HUES6 (cell line): ENCODE data around the gene SORBS2.
"Not testable (repeated sequence)": the region's sequence is repeated elsewhere in the genome, so short reads cannot be mapped to it uniquely, and the experiment has no call there.

Source experiments
- H3K27ac ChIP-seq: 2 replicates; pipeline ENCODE4 v1.7.0; 2013; ENCODE audit warnings: low read depth, mild to moderate bottlenecking, low read length, inconsistent platforms
- H3K27me3 ChIP-seq: 2 replicates; pipeline ENCODE4 v1.6.1; 2013; ENCODE audit warnings: low read length; ENCODE audit not compliant: control insufficient read depth, insufficient read depth
- H3K36me3 ChIP-seq: 2 replicates; pipeline ENCODE4 v1.6.1; 2013; ENCODE audit warnings: low read length; ENCODE audit not compliant: control insufficient read depth, insufficient read depth
- H3K4me1 ChIP-seq: 2 replicates; pipeline ENCODE4 v1.6.1; 2013; ENCODE audit warnings: low read length; ENCODE audit not compliant: control insufficient read depth, insufficient read depth
- H3K4me3 ChIP-seq: 2 replicates; pipeline ENCODE4 v1.5.1; 2013; ENCODE audit warnings: low read depth, low read length
- H3K9ac ChIP-seq: one replicate; pipeline ENCODE4 v1.6.1; 2013; ENCODE audit warnings: mild to moderate bottlenecking, low read length
- H3K9me3 ChIP-seq: 2 replicates; pipeline ENCODE4 v1.6.1; 2013; ENCODE audit warnings: low read depth, low read length; ENCODE audit not compliant: control insufficient read depth, insufficient read depth

SORBS2 gene

DNA sequence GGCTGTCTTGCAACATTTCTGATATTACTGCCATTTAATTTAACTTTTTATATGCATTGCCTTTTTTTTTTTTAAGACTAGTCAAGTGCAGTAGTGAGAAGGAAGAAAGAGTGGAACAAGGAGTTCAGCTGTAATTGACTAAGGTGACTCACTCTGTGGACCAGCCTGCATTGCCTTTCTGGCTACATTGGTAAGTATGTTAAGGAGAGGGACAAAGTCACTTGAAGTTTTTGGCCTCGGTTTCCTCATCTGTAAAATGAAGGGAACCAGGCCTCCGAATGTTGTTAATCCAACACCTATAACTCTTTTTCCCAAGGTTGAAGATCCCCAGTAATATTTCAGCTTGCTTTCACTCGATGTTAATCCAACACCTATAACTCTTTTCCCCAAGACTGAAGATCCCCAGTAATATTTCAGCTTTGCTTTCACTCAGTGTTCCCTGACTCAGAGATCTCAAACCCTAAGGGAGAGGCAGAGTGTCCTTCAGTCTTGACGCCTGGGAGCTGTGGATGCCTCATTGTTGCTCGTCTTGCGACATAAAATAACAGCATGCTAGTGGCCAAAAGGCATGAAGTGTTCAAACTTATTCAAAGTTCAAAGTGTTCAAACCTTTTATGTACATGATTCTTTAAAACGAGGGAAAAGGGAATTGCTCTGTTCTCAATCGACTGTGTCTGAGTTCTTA is 102.0 kb downstream of the SORBS2 start:
- H3K4me3 ChIP-seq: no peak overlapping the region
- 0 out of 2 replicates have a peak, but pooled peaks cover 2% of the 10 kb centered on the region for H3K4me1 ChIP-seq
- no peak overlapping the region for H3K27ac ChIP-seq
- H3K36me3 ChIP-seq: no peaks in the 10 kb centered on the region
- peaks cover 10% of the 10 kb centered on the region for H3K9me3 ChIP-seq
- H3K27me3 ChIP-seq: no peaks in the 10 kb centered on the region
- H3K9ac ChIP-seq: no peak overlapping the region

DNA sequence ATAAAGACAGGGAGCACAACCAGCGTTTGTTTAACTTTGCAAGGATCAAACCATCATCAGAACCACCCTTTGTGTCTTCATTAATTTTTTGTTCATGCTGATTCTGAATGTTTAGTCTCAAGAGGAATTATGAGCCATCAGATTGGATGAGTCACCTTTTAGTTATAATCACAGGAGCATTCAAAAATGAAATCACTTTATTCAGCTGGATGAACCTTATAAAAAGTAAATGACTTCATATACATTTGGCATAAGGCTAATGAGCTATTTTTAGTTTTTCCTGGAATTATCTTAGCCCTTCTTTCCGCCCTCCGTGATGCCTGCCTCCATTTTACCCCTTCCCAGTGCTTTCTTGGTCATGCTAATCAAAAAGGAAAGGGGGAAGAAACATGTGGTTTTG is 103.6 kb downstream of the SORBS2 start:
- H3K36me3 ChIP-seq: no peaks in the 10 kb centered on the region
- no peak overlapping the region for H3K9ac ChIP-seq
- H3K9me3 ChIP-seq: peaks cover 12% of the 10 kb centered on the region
- no peak overlapping the region for H3K27ac ChIP-seq
- 0 out of 2 replicates have a peak, but pooled peaks cover 2% of the 10 kb centered on the region for H3K4me1 ChIP-seq
- no peaks in the 10 kb centered on the region for H3K27me3 ChIP-seq
- H3K4me3 ChIP-seq: no peak overlapping the region

DNA sequence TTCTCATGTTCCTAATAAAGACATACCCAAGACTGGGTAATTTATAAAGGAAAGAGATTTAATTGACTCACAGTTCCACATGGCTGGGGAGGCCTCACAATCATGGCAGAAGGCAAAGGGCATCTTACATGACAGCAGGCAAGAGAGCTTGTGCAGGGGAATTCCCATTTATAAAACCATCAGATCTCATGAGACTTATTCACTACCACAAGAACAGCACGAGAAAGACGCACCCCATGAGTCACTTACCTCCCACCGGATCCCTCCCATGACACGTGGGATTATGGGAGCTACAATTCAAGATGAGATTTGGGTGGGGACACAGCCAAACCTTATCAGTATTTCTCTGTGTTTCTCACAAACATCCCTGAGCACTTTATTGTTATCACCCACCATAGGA is 104.4 kb downstream of the SORBS2 start:
- H3K4me3 ChIP-seq, H3K9ac ChIP-seq, H3K36me3 ChIP-seq, H3K27ac ChIP-seq, H3K4me1 ChIP-seq, H3K27me3 ChIP-seq: not testable (repeated sequence)
- peaks cover 12% of the 10 kb centered on the region for H3K9me3 ChIP-seq

DNA sequence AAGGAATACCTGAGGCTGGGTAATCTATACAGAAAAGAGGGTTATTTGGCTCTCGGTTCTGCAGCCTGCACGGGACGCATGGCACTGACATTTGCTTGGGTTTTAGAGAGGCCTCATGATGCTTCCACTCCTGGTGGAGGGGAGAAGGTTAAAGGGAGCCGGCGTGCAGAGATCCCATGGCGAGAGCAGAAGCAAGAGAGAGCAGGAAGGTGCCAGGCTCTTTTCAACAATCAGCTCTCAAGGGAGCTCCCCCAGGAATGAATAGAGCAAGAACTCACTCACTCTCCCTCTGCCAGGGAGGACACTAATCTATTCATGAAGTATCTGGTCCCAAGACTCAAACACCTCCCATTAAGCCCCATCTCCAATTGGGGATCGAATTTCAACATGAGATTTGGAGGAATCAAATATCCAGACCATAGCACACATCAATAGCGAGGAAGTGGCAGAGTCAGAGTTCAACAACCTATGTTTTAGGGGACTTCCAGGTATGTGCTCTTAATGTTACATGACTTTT is 109.8 kb downstream of the SORBS2 start:
- peaks cover 11% of the 10 kb centered on the region; the same call in 1 of the 2 replicates for H3K4me1 ChIP-seq
- H3K9me3 ChIP-seq: peaks cover 12% of the 10 kb centered on the region
- no peak overlapping the region for H3K9ac ChIP-seq
- H3K27me3 ChIP-seq: no peaks in the 10 kb centered on the region
- H3K27ac ChIP-seq: no peak overlapping the region
- no peaks in the 10 kb centered on the region for H3K36me3 ChIP-seq
- no peak overlapping the region for H3K4me3 ChIP-seq

DNA sequence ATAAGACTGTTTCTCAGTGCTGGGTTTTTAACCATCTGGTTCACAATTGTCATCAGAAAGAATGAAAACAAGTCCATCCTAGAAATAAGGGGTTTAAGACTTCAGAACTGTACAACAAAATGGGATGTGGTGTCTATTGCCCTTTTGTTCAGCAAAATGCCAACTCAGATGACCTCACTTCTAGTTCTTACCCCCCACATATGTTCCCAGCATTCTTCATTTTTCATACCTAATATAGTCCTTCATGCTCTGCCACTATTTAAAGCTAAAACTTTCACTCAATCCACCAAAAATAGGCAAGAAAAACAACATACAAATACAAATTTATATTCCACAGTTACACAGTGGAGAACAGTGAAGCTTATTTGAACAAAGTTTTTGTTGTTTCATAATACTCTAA is 111.4 kb downstream of the SORBS2 start:
- no peaks in the 10 kb centered on the region for H3K27me3 ChIP-seq
- no peak overlapping the region for H3K4me3 ChIP-seq
- H3K36me3 ChIP-seq: no peaks in the 10 kb centered on the region
- no peak overlapping the region for H3K9ac ChIP-seq
- peaks cover 5% of the 10 kb centered on the region for H3K9me3 ChIP-seq
- no peak overlapping the region for H3K27ac ChIP-seq
- peaks cover 11% of the 10 kb centered on the region; the same call in 1 of the 2 replicates for H3K4me1 ChIP-seq

DNA sequence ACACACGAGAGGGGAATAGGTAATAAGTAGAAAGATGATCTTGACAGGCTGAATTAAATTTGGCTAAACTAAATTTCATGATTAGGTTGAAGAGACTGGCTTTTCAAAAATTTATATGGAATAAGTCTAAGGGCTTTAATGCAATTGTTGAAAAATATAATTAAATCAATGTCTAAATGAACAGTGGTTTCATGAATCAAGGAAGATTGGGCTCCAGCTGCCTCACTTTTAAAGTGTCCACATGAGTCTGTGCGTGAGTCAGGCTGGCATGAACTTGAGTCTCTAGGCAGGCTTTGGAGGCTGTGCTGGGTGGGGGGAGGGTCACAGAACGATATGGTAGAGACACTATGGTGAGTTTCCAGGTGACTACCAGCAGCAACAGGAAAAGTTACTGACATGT is 111.9 kb downstream of the SORBS2 start:
- peaks cover 3% of the 10 kb centered on the region for H3K9me3 ChIP-seq
- no peak overlapping the region for H3K27ac ChIP-seq
- no peak overlapping the region for H3K4me3 ChIP-seq
- H3K4me1 ChIP-seq: peaks cover 11% of the 10 kb centered on the region; the same call in 1 of the 2 replicates
- H3K36me3 ChIP-seq: no peaks in the 10 kb centered on the region
- no peaks in the 10 kb centered on the region for H3K27me3 ChIP-seq
- no peak overlapping the region for H3K9ac ChIP-seq

DNA sequence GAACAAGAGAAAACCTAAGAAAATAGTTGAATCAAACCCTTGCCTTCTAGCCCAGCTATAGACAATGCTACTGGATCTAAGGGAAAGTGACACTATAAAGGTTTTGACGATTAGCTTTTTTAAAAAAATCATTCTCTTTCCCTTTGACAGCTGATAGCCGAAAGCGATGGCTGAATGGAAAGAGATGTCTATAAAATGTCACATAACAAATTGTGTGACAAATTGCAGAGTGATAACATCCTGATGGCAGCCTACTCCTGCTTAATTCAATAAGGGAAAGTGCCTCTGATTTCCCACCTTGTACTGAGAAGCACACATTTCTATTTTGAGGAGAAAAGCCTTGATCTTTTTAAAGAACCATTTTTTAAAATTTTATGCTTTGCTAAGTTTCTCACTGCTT is 114.5 kb downstream of the SORBS2 start:
- no peak overlapping the region for H3K4me3 ChIP-seq
- peaks cover 16% of the 10 kb centered on the region; the same call in 1 of the 2 replicates for H3K4me1 ChIP-seq
- H3K27ac ChIP-seq: no peak overlapping the region
- H3K9ac ChIP-seq: no peak overlapping the region
- H3K36me3 ChIP-seq: no peaks in the 10 kb centered on the region
- H3K27me3 ChIP-seq: no peaks in the 10 kb centered on the region
- H3K9me3 ChIP-seq: no peaks in the 10 kb centered on the region

DNA sequence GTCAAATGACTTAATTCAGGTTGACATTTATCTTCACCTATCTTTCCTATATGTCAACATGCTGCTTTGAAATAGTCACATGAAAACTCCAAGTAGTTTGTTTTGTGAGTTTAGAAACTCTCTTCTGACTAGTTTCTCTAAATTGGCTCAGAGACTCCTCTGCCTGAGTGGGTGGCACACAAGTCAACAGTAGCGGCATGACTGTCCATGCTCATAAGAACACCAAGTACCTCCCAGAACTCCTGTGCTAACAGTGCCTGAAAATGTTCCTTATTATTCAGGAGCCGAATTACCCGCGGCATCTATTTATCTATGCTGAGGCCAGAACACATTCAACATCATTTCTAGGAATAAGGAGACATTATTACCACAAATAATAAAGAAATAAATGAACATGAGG is 116.3 kb downstream of the SORBS2 start:
- Histone ChIP-seq H3K27me3 (no peaks in the 10 kb centered on the region), H3K9ac (no peak overlapping the region), H3K36me3 (no peaks in the 10 kb centered on the region), H3K9me3 (no peaks in the 10 kb centered on the region), H3K4me3 (no peak overlapping the region), H3K4me1 (peaks cover 10% of the 10 kb centered on the region; the same call in 1 of the 2 replicates), H3K27ac (no peak overlapping the region)

DNA sequence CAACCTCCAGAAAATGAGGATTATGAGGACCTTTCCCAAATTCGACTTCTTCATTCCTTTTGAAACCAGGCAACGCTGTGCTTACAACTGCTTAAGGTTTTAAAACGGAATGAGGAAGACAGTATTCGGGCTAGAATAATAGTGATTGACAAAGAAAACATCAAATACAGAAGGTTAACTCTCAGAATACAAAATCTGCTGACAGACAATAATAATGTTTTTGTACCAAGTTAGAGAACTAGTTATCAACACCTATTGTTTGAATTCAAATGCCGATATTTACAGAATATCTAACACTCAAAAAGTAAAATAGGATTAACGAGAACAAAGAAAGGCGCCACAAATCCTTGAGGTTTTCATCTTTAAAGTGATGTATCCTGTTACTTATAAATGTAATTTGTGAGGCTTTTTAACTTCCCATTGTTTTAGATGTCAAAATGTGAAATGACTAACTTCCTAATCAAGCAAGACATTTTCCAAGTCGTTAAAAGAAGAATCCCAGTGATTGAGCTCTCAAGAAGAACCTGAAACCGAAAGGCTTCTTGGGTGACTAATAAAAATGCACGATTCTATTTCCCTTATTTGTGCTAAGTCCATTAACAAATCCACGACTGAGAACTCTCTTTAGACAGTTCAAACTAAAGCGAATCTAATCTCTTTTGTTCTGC is 118.3 kb downstream of the SORBS2 start:
- Histone ChIP-seq H3K9me3 (no peaks in the 10 kb centered on the region), H3K27ac (no peak overlapping the region), H3K27me3 (no peaks in the 10 kb centered on the region), H3K36me3 (no peaks in the 10 kb centered on the region), H3K4me1 (peaks cover 6% of the 10 kb centered on the region; the same call in 1 of the 2 replicates), H3K4me3 (no peak overlapping the region), H3K9ac (no peak overlapping the region)

DNA sequence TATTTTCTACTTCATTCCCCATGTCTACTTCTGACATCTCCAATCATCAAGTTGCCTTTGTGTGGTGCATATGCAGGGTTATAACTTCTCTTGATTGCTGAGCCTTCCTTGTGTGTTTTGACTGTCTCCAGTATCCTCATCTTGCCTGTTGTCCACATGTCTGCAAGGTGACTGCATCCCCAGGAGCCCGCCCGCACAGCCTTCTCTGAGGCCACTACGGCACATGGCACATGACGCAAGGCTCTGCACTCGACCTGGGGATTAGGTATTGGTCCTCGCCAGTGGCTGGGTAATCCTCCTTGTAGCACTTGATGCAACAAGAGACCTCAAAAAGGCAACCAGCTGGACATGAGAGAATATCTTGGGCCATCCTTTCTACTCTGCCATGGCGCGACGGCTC is 122.6 kb downstream of the SORBS2 start:
- no peaks in the 10 kb centered on the region for H3K36me3 ChIP-seq
- no peaks in the 10 kb centered on the region for H3K9me3 ChIP-seq
- H3K4me3 ChIP-seq: no peak overlapping the region
- H3K27me3 ChIP-seq: no peaks in the 10 kb centered on the region
- H3K4me1 ChIP-seq: peaks cover 6% of the 10 kb centered on the region; the same call in 1 of the 2 replicates
- no peak overlapping the region for H3K27ac ChIP-seq
- no peak overlapping the region for H3K9ac ChIP-seq

DNA sequence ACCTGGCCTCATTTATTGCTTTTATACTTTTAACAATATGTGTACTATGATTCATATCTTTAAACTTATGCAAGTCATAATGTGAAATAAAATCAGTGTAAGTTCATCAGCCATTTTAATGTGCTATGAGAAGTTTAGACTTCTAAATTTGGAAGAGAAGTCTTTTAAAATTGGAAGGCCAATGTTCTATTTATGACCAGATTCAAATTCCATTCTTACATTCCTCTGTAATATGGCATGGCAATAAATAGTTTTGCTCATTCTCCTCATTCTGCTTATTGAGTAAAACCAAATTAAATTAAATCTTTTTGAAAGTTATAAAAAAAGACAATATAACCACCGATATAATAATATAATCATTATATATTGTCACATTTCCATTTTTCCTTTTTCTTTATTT is 126.2 kb downstream of the SORBS2 start:
- Histone ChIP-seq H3K27ac (no peak overlapping the region), H3K27me3 (no peaks in the 10 kb centered on the region), H3K9me3 (no peaks in the 10 kb centered on the region), H3K4me3 (no peak overlapping the region), H3K4me1 (no peaks in the 10 kb centered on the region), H3K36me3 (no peaks in the 10 kb centered on the region), H3K9ac (no peak overlapping the region)
